ENCODE results near the gene RPH3AL. TPM values are rescaled to one million over a fixed set of nuclear protein-coding genes. Genes with fewer than 3 reads are reported as not detected.

The RPH3AL gene
- total and polyA plus RNA-seq, 2 of the 8 experiments (the other 6 are each of a cell fraction or from before 2014, with no cell fraction given) = 5.6 to 5.8 TPM

- Histone ChIP-seq H3K9ac (replicated peaks in 1 of 4; ENCODE audit: extremely low read depth in 1 of 4, low read depth in 3 of 4, low read length in 3 of 4) (no peak overlapping the region), H3K14ac (ENCODE audit: insufficient read length) (no peak overlapping the region), H2AK5ac (ENCODE audit: low read depth, low read length) (no peak overlapping the region), H3K4me1 (replicated peaks in 1 of 4; ENCODE audit: control insufficient read depth in 3 of 4, insufficient read depth in 4 of 4, low read length in 3 of 4) (no peaks in the 10 kb centered on the region; a peak in 1 of 7 replicates), H3K4me2 (ENCODE audit: insufficient read depth in 1 of 2, low read depth in 2 of 2, low read length in 2 of 2) (no peak overlapping the region), H2BK5ac (ENCODE audit: low read depth, low read length) (no peak overlapping the region), H2BK120ac (replicated peaks; ENCODE audit: low read depth, low read length) (no peak overlapping the region), H2BK15ac (ENCODE audit: low read length) (no peak overlapping the region), H3K79me2 (ENCODE audit: control insufficient read depth in 1 of 2, insufficient read depth in 2 of 2, low read length in 2 of 2) (no peaks in the 10 kb centered on the region), H4K8ac (ENCODE audit: extremely low read depth, insufficient read depth, low read length) (no peak overlapping the region), H3K56ac (replicated peaks; ENCODE audit: insufficient read length, low read depth, low read length) (no peak overlapping the region), H3K4me3 (ENCODE audit: extremely low read depth in 1 of 4, insufficient read depth in 2 of 4, low read depth in 3 of 4, low read length in 4 of 4) (no peak overlapping the region), H3K18ac (ENCODE audit: extremely low read depth, low read length) (no peak overlapping the region), H3K4ac (replicated peaks; ENCODE audit: insufficient read length, low read depth, low read length) (no peak overlapping the region), H3K27me3 (replicated peaks in 1 of 4; ENCODE audit: control insufficient read depth in 3 of 4, extremely low read depth in 1 of 4, insufficient read depth in 3 of 4, low read length in 3 of 4) (no peaks in the 10 kb centered on the region), H3K23me2 (ENCODE audit: low read depth, low read length) (no peaks in the 10 kb centered on the region), H2BK20ac (ENCODE audit: low read length) (no peak overlapping the region), H3K79me1 (ENCODE audit: low read depth, low read length) (no peaks in the 10 kb centered on the region), H4K5ac (ENCODE audit: insufficient read length, low read depth, low read length) (no peak overlapping the region), H2AFZ (ENCODE audit: low read length) (no peak overlapping the region), H2BK12ac (ENCODE audit: low read depth, low read length) (no peak overlapping the region), H3K23ac (ENCODE audit: insufficient read length) (no peak overlapping the region), H3K9me3 (ENCODE audit: insufficient read depth in 2 of 2, low read depth in 1 of 2, low read length in 1 of 2) (no peaks in the 10 kb centered on the region), H4K91ac (replicated peaks; ENCODE audit: insufficient read length, low read length) (no peak overlapping the region), H3K36me3 (ENCODE audit: control insufficient read depth in 2 of 4, insufficient read depth in 4 of 4, low read length in 3 of 4) (no peaks in the 10 kb centered on the region), H3K27ac (ENCODE audit: low read depth, low read length) (no peak overlapping the region), H4K20me1 (replicated peaks in 1 of 2; ENCODE audit: control insufficient read depth in 1 of 2, insufficient read depth in 2 of 2, low read length in 2 of 2) (no peaks in the 10 kb centered on the region)
- WGBS, 2 experiments (ENCODE audit: extremely low coverage in 1 of 2, insufficient coverage in 1 of 2, insufficient read length in 1 of 2, insufficient replicate concordance in 2 of 2, low coverage in 1 of 2, low lambda C conversion rate in 2 of 2, missing lambda C conversion rate in 1 of 2) = 83% methylated on average over 11 of the region's 11 CpGs; no CpG with 5 or more reads in 1 of the 2 experiments
- TF ChIP-seq SUZ12 (IDR thresholded peaks at IDR 0.05; ENCODE audit: low read length) (no peak), RFX5 (IDR thresholded peaks at IDR 0.05; ENCODE audit: borderline replicate concordance, low read depth, low read length) (no peak), MAX (IDR thresholded peaks at IDR 0.05) (no peak), BACH1 (IDR thresholded peaks at IDR 0.05; ENCODE audit: low read length) (no peak), KDM4A (IDR thresholded peaks at IDR 0.05; ENCODE audit: low read depth, low read length, severe bottlenecking) (no peak), CHD1 (IDR thresholded peaks at IDR 0.05; ENCODE audit: low read depth, low read length) (no peak), POLR2A (IDR thresholded peaks at IDR 0.05; ENCODE audit: control extremely low read depth in 1 of 2, low read depth in 2 of 2, low read length in 2 of 2) (no peak), SRF (IDR thresholded peaks at IDR 0.05; ENCODE audit: low read depth, low read length) (no peak), EP300 (IDR thresholded peaks at IDR 0.05; ENCODE audit: borderline replicate concordance in 1 of 2, low read depth in 2 of 2, low read length in 2 of 2) (no peak), CBX5 (IDR thresholded peaks at IDR 0.05; ENCODE audit: low read depth, low read length) (no peak), HDAC6 (IDR thresholded peaks at IDR 0.05; ENCODE audit: low read depth, low read length) (no peak)
- FAIRE-seq = no peak
- ChIA-PET CTCF (ENCODE audit: partially characterized antibody) (interaction anchor here (0.7 to 3.5 kb wide), 10 partner anchors 14 to 224 kb away, joined by 3 to 20 read pairs (median 4); no protein-coding TSS in a partner anchor), POLR2A (ENCODE audit: partially characterized antibody) (no interaction called here)
- DNase-seq (ENCODE audit: low read depth in 1 of 2, low spot score in 2 of 2) = no peak
These were observed 189.9 kb downstream of the RPH3AL start for GRCh38 chr17:162689-163088.

Measured in H1 (cell line).